Esophagus muscularis mucosa (tissue), 3 donors: ENCODE results near the gene MAP2K2.

ENCODE experiments used
- CTCF ChIP-seq, 3 experiments: fragments of 200-600 bp in 2 of 3; fragments of 450-650 bp in 1 of 3; sonication (generic) in 2 of 3; IDR thresholded peaks; one replicate each; pipeline ENCODE4 v1.5.1; 2017 to 2019; ENCODE audit warnings: antibody characterized with exemption in 3 of 3, mild to moderate bottlenecking in 2 of 3, moderate library complexity in 1 of 3
- POLR2A ChIP-seq: fragments of 450-650 bp; IDR thresholded peaks from one replicate; pipeline ENCODE4 v1.6.1; 2017; ENCODE audit warnings: antibody characterized with exemption, moderate library complexity, mild to moderate bottlenecking, low read depth
- POLR2AphosphoS5 ChIP-seq, 2 donors: sonication (generic); formaldehyde crosslinking; IDR thresholded peaks; one replicate each; pipeline ENCODE4 v1.6.1; 2017; ENCODE audit warnings: antibody characterized with exemption in 2 of 2

- TF ChIP-seq POLR2AphosphoS5 (IDR thresholded peaks at IDR 0.05) = no peak
- TF ChIP-seq CTCF (IDR thresholded peaks at IDR 0.05) = no peak
- TF ChIP-seq POLR2A = no peak
Measured at GRCh38 chr19:4058693-4059452, 65.0 kb downstream of the MAP2K2 start.
